GM18870 (cell line): ENCODE data around the gene OR52K1.
"Not testable (repeated sequence)": the region's sequence is repeated elsewhere in the genome, so short reads cannot be mapped to it uniquely, and the experiment has no call there.

Experiments used
- ATAC-seq: cut with Tn5 transposase; IDR thresholded peaks from one replicate; pipeline ENCODE4 v1.9.1; 2021; ENCODE audit warnings: moderate library complexity; ENCODE audit not compliant: unreplicated experiment

The OR52K1 gene

DNA sequence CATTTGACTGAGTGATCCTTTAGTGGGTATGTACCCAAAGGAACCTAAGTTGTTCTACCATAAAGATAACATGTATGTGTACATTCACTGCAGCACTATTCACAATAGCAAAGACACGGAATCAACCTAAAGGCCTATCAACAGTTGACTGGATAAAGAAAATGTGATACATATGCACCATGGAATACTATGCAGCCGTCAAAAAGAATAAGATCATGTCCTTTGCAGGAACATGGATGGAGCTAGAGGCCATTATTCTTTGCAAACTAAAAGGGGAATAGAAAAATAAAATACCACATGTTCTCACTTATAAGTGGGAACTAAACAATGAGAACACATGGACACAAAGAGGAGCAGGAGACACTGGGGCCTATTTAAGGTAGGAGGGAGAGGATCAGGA is 9.0 kb downstream of the OR52K1 start:
- not testable (repeated sequence) for ATAC-seq

DNA sequence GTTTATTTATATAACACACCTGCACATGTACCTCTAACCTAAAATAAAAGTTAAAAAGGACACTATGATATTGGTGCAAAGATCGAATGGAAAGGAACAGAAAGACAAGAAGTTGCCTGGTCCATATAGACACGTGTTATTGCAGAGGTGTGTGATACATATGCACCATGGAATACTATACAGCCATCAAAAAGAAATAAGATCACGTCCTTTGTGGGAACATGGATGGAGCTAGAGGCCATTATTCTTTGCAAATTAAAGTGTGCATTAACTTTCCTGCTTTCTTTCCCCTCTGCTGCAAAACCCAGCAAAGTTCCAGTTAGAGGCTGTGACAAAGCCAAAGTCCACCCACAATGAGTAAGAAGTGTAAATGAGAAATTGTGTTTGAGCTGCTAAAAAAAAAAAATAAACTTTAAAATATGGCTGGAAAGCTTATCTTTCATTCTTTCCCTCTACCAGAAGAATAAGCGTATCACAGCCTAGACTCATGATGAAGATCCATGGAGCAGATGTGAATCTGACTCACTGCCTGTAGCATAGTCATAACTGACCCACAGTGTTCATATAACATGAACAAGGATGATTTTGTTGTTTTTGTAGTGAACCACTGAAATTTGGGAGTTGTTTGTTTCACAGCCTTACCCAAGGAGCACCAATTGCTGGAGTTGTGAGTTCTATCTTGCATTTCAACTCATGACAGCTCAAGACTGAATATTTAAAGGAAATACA is 9.6 kb downstream of the OR52K1 start:
- no peak for ATAC-seq

DNA sequence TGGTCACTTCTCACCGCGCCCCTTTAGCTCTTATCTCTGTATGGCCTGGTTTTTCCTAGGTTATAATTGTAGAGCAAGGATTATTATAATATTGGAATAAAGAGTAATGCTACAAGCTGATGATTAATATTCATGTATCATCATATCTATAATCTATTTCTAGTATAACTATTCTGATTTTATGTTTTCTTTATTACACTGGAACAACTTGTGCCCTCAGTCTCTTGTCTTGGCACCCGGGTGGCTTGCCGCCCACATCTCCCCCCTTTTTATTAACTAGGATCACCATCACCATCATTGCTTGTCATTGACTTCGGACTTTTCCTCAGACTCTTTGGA is 11.0 kb downstream of the OR52K1 start:
- no peak for ATAC-seq

GRCh38 chr11:4495487-4495886 is 13.0 kb downstream of the OR52K1 start:
- ATAC-seq = no peak

GRCh38 chr11:4495986-4496385 is 13.5 kb downstream of the OR52K1 start:
- no peak for ATAC-seq

- no peak for ATAC-seq
These were observed 14.3 kb downstream of the OR52K1 start for GRCh38 chr11:4496557-4497248.

- ATAC-seq = no peak
These were observed 26.4 kb downstream of the OR52K1 start for GRCh38 chr11:4508886-4509285.

- no peak for ATAC-seq
These were observed 29.1 kb downstream of the OR52K1 start for GRCh38 chr11:4511282-4512245.

DNA sequence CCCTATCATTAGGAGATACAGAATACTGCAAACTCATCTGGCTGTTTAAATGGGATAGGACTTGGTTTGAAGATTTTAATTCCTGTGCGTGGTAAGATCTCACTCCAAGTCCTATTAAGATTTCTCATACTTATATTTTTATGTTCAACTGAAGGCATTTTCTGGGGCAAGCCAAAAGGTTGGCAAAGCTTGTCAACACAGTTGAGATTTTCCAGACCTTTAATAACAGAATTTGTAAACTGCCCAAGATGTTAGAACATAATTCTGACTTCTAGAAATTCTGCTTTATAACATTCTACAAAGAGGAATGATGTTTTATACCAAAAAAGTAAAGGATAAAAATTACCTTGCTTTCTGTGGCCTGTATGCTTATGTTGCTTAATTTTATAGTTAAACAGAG is 31.8 kb downstream of the OR52K1 start:
- no peak for ATAC-seq

- ATAC-seq = no peak
These were observed 39.9 kb downstream of the OR52K1 start for GRCh38 chr11:4522339-4522738.

GRCh38 chr11:4522752-4523151 is 40.3 kb downstream of the OR52K1 start:
- no peak for ATAC-seq

DNA sequence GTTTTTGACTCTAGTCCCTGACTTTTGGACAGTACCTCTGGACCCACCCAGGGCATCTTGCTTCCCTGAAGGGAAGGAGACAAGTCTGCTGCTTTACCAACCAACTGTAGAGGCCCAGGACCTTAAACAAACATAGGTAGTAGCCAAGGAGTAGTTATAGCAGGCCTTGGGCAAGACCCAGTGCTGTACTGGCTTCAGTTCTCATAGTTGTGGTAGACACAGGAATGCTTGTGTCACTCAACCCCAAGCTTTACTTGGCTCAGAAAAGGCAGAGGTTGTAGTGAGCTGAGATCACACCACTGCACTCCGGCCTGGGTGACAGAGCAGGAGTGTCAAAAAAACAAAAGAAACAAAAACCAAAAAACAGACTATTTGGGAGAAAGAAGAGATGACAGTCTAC is 41.2 kb downstream of the OR52K1 start:
- ATAC-seq = no peak

DNA sequence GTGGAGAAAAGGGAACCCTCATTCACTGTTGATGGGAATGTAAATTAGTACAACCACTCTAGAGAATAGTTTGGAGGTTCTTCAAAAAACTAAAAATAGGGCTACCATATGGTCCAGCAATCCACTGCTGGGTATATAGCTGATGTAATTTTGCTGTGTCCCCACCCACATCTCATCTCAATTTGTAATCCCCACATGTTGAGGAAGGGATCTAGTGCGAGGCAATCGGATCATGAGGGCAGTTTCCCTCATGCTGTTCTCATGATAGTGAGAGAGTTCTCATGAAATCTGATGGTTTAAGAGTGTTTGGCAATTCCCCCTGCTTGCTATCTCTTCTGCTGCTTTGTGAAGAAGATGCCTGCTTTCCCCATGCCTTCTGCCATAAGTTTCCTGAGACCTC is 45.5 kb downstream of the OR52K1 start:
- no peak for ATAC-seq

DNA sequence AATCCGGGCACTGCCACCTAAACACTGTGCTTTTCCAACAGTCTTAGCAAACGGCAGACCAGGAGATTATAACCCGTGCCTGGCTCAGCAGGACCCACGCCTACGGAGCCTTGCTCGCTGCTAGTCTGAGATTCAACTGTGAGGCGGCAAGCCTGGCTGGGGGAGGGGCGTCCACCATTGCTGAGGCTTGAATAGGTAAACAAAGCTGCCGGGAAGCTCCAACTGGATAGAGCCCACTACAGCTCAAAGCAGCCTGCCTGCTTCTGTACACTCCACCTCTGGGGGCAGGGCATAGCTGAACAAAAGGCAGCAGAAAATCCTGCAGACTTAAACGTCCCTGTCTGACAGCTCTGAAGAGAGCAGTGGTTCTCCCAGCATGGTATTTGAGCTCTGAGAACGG is 49.2 kb downstream of the OR52K1 start:
- not testable (repeated sequence) for ATAC-seq

- no peak for ATAC-seq
These were observed 57.3 kb downstream of the OR52K1 start for GRCh38 chr11:4539603-4540219.

GRCh38 chr11:4541071-4541470 is 58.6 kb downstream of the OR52K1 start:
- no peak for ATAC-seq
